ENCODE results near the gene PDLIM1.

Gene PDLIM1

DNA sequence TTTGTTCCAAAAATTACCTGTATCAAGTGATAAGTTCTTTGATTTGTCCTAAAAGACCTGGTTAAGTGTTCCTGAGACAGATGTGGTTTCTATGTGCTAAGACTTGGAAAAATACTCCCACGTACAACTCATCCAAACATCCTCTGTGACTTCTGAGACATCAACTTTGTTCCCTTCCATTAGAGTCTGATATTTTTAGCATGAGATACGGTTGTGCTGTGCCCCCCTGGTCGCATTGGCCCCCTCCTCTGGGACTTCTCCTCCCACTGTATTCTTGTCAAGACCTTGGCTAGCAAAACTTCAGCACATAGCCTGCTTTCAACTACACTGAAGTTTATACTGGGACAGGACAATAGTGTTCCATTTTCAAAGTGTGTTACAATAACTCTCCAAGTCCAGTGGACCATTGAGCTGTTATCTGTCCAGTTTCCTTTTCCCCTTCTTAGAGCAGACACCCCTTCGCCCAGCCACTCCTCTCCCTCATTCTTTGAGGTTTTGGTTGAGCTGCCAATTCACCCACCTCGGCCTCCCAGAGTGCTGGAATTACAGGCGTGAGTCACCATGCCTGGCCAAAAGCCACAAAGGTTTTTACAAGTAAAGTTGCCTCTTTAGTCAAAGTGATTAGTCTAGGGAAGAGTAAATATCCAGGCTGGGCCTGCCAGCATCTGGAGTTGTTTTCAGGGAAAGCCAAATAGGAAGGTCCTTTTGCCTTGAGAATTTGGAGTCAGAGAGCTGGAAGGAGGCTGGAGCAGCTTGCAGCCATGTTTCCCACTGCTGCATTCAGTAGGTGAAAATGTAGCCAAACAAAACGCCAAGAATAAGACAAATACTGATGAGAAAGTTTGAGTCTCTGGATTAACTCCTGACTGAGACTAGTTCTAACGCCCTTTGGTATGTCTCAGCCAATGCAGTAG lies 17.8 kb upstream of the PDLIM1 start:
- Histone ChIP-seq H3K27me3 (ENCODE audit: control insufficient read depth, insufficient read depth, low read length) (no peaks in the 10 kb centered on the region), H3K9ac (ENCODE audit: low read length) (no peak overlapping the region)

DNA sequence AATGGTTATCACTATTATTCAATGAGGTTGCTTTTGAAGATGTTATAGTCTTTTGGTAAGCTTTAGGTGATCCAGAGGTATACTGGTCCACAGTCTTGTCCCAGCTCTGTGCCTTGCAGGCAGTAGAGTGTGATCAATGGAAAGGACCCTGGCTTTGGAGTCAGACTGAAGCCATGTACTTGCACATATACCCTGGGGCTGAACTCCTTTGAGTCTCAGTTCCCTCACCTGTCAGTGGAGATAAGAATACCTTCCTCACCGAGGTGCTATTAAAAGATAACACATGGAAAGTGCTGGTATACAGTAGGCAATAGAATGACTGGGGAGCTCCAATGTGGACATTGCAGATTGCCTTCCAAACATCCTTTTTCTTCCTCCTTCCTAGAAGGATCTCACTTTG lies 16.0 kb upstream of the PDLIM1 start:
- H3K27me3 ChIP-seq (ENCODE audit: control insufficient read depth, insufficient read depth, low read length) = no peaks in the 10 kb centered on the region
- no peaks in the 10 kb centered on the region for H3K36me3 ChIP-seq (ENCODE audit: control insufficient read depth, insufficient read depth, low read length)
- H3K4me3 ChIP-seq (ENCODE audit: low read length) = no peak overlapping the region
- no peak overlapping the region for H3K9ac ChIP-seq (ENCODE audit: low read length)
- H3K4me1 ChIP-seq (ENCODE audit: control insufficient read depth, insufficient read depth, low read length) = peaks cover 42% of the 10 kb centered on the region
- H3K9me3 ChIP-seq (ENCODE audit: control insufficient read depth, low read length) = no peaks in the 10 kb centered on the region

More for the DNA sequence above, 17.8 kb upstream of the PDLIM1 start:
- Histone ChIP-seq H3K36me3 (ENCODE audit: control insufficient read depth, insufficient read depth, low read length) (no peaks in the 10 kb centered on the region), H3K4me1 (ENCODE audit: control insufficient read depth, insufficient read depth, low read length) (peaks cover 53% of the 10 kb centered on the region), H3K4me3 (ENCODE audit: low read length) (no peak overlapping the region), H3K9me3 (ENCODE audit: control insufficient read depth, low read length) (no peaks in the 10 kb centered on the region)

DNA sequence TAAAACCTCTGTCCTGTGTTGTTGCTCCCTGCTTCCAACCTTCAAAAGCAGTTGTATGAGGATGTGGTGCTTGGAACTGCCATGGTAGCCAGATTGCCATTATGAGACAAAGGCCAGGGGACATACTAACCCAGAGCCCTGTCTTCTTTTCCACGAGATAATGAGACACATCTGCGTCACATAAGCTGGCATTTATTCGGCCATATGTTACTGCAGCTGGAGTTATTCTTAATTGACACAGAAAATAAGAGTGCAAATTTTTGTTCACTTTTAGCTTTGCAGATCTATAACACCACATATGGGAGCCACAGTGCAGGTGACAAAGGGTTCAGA lies 15.5 kb upstream of the PDLIM1 start:
- Histone ChIP-seq H3K9me3 (ENCODE audit: control insufficient read depth, low read length) (no peaks in the 10 kb centered on the region), H3K4me1 (ENCODE audit: control insufficient read depth, insufficient read depth, low read length) (peaks cover 42% of the 10 kb centered on the region), H3K9ac (ENCODE audit: low read length) (no peak overlapping the region), H3K4me3 (ENCODE audit: low read length) (no peak overlapping the region), H3K36me3 (ENCODE audit: control insufficient read depth, insufficient read depth, low read length) (no peaks in the 10 kb centered on the region), H3K27me3 (ENCODE audit: control insufficient read depth, insufficient read depth, low read length) (no peaks in the 10 kb centered on the region)

DNA sequence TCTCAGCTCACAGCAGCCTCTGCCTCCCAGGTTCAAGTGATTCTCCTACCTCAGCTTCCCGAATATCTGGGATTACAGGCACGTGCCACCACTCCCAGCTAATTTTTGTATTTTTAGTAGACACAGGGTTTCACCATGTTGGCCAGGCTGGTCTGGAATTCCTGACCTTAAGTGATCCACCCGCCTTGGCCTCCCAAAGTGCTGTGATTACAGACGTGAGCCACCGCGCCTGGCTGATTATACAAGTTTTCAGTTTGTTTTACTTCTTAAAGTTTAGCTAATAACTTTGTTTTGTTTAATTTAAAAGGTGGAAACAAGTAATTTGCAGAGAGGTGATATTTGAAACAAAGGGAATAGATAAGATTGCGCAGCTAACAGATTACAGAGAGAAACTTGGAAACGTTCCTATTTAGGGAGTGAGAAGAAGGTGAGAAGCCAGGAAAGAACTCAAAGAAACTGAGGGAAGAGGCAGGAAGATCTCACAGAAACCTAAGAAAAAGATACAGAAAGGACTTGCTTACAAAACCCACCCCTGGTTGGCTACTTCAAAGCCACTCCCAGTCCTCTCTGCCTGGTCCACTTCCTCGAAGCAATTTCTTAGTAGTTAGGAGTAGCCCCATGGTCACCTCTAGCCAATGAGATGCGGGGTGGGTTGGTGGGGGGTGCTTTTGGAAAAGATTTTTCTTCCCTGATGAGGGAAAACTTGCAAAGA lies 15.0 kb upstream of the PDLIM1 start:
- Histone ChIP-seq H3K27me3 (ENCODE audit: control insufficient read depth, insufficient read depth, low read length) (no peaks in the 10 kb centered on the region), H3K4me1 (ENCODE audit: control insufficient read depth, insufficient read depth, low read length) (peaks cover 41% of the 10 kb centered on the region), H3K9me3 (ENCODE audit: control insufficient read depth, low read length) (no peaks in the 10 kb centered on the region), H3K9ac (ENCODE audit: low read length) (no peak overlapping the region), H3K4me3 (ENCODE audit: low read length) (no peak overlapping the region), H3K36me3 (ENCODE audit: control insufficient read depth, insufficient read depth, low read length) (no peaks in the 10 kb centered on the region)

DNA sequence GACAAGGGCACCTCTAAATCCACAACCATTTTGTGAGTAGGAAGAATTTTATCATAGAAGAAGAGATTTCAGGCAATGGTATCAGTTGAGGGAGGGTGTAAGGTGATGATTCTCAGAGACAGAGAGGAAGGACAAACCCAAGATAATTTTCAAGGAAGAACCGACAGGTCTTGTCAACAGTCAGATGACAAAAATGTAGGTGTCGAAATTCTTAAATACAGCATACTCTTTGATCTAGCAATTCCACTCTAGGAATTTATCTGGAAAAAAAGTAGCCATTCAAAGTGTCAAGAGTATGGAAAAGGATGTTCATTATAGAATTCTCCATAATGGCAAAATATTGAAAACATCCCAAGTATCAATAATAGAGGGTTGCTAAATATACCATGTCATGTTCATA lies 14.2 kb upstream of the PDLIM1 start:
- no peaks in the 10 kb centered on the region for H3K9me3 ChIP-seq (ENCODE audit: control insufficient read depth, low read length)
- no peak overlapping the region for H3K9ac ChIP-seq (ENCODE audit: low read length)
- H3K27me3 ChIP-seq (ENCODE audit: control insufficient read depth, insufficient read depth, low read length) = no peaks in the 10 kb centered on the region
- no peak overlapping the region for H3K4me3 ChIP-seq (ENCODE audit: low read length)
- no peaks in the 10 kb centered on the region for H3K36me3 ChIP-seq (ENCODE audit: control insufficient read depth, insufficient read depth, low read length)
- peaks cover 34% of the 10 kb centered on the region for H3K4me1 ChIP-seq (ENCODE audit: control insufficient read depth, insufficient read depth, low read length)

DNA sequence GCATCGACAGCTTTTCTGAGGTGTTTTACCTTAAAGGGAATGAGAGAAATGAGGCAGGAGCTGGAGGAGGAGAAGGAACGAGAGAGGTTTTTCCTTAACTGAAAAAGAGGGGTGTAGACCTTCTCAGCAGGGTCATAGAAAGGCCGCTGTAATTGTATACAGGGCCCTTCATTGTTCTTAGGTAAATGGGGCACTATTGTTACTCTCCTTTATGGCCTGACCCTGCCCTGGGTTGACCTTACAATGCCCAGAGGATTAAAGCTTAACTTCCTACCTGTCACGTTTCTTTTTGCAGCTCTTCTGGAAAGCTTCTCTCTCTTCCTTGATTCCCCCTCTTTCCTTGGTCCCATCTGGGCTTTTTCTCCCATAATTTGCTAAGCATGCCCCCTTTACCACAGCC lies 13.7 kb upstream of the PDLIM1 start:
- no peaks in the 10 kb centered on the region for H3K36me3 ChIP-seq (ENCODE audit: control insufficient read depth, insufficient read depth, low read length)
- H3K9me3 ChIP-seq (ENCODE audit: control insufficient read depth, low read length) = no peaks in the 10 kb centered on the region
- H3K4me3 ChIP-seq (ENCODE audit: low read length) = no peak overlapping the region
- no peaks in the 10 kb centered on the region for H3K27me3 ChIP-seq (ENCODE audit: control insufficient read depth, insufficient read depth, low read length)
- no peak overlapping the region for H3K9ac ChIP-seq (ENCODE audit: low read length)
- peaks cover 28% of the 10 kb centered on the region for H3K4me1 ChIP-seq (ENCODE audit: control insufficient read depth, insufficient read depth, low read length)

DNA sequence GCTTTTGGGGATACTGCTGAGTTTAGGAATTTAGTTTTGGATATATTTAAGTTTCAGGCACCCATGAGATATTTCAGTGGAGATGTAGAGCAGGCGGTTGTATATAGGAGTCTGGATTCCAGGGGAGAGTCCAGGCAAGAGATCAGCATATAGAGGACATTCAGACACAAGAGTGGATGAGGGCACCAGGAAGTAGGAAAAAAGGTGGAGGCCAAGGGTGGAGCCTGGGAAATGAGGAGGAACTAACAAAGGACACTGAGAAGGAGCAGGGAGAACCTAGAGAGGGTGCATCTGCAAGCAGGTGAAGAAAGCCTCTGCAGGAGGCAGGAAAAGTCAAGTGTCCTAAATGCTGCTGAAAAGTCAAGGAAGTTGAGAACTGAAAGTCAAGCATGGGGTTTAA lies 13.1 kb upstream of the PDLIM1 start:
- Histone ChIP-seq H3K27me3 (ENCODE audit: control insufficient read depth, insufficient read depth, low read length) (no peaks in the 10 kb centered on the region), H3K9me3 (ENCODE audit: control insufficient read depth, low read length) (no peaks in the 10 kb centered on the region), H3K4me3 (ENCODE audit: low read length) (no peak overlapping the region), H3K9ac (ENCODE audit: low read length) (no peak overlapping the region), H3K4me1 (ENCODE audit: control insufficient read depth, insufficient read depth, low read length) (peaks cover 23% of the 10 kb centered on the region), H3K36me3 (ENCODE audit: control insufficient read depth, insufficient read depth, low read length) (no peaks in the 10 kb centered on the region)

DNA sequence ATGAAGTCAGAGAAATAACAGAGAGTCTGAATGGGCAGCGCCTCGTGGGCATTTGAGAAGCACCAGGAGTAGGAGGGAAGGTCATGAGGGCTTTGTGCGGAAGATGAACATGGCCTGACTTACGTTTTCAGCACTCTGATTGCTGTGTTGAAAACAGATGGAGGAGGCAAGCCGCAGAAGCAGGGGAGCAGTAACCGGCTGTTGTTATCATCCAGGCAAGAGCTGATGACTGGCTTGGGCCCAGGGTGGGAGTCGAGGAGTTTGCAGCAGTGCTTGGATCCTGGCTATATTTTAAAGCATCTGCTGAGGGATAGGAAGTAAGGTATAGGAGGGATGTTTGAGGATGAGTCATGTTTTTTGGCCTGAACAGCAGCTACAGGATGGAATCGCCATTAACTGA lies 12.7 kb upstream of the PDLIM1 start:
- H3K27me3 ChIP-seq (ENCODE audit: control insufficient read depth, insufficient read depth, low read length) = no peaks in the 10 kb centered on the region
- no peak overlapping the region for H3K4me3 ChIP-seq (ENCODE audit: low read length)
- H3K4me1 ChIP-seq (ENCODE audit: control insufficient read depth, insufficient read depth, low read length) = peaks cover 19% of the 10 kb centered on the region
- no peak overlapping the region for H3K9ac ChIP-seq (ENCODE audit: low read length)
- no peaks in the 10 kb centered on the region for H3K36me3 ChIP-seq (ENCODE audit: control insufficient read depth, insufficient read depth, low read length)
- H3K9me3 ChIP-seq (ENCODE audit: control insufficient read depth, low read length) = no peaks in the 10 kb centered on the region

DNA sequence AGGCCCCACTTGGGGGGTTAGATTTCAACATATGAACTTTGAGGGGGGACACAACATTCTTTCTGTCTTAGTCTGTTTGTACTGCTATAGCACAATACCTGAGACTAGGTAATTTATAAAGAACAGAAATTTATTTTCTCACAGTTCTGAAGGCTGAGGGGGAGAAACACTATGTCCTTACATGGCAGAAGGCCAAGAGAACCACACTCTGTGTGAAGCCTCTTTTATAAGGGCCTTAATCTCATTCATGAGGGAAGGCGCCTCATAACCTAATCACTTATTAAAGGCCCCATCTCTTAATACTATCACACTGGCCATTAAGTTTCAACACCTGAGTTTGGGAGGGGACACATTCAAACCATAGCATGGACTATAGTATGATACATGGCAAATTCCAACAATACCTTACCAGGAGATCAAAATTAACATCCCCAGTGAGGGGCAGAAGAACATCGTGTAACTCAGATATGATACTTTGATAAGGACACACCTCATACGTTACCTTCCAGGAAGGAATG lies 9.3 kb upstream of the PDLIM1 start:
- Histone ChIP-seq H3K36me3 (ENCODE audit: control insufficient read depth, insufficient read depth, low read length) (no peaks in the 10 kb centered on the region), H3K4me1 (ENCODE audit: control insufficient read depth, insufficient read depth, low read length) (peaks cover 14% of the 10 kb centered on the region), H3K27me3 (ENCODE audit: control insufficient read depth, insufficient read depth, low read length) (peaks cover 5% of the 10 kb centered on the region), H3K9me3 (ENCODE audit: control insufficient read depth, low read length) (no peaks in the 10 kb centered on the region), H3K4me3 (ENCODE audit: low read length) (no peak overlapping the region), H3K9ac (ENCODE audit: low read length) (no peak overlapping the region)

DNA sequence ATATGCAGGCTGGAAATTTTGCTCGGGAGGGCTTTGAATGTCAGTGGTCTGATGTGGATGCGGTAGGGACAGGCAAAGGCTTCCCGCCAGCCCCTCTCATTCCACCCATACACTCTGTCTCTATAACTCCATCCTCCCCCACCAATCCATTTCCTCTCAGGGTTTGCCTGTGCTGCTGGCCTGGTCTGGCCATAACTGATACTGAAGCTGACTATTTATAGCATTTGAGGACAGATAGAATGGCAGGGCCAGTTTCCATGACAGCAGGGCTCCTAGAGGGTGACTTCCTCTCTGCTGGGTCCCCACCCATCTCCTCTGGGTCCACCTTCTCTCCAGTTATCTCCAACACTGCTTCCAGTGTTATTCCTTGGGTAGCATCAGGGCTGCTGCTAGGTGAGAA lies 6.6 kb upstream of the PDLIM1 start:
- no peaks in the 10 kb centered on the region for H3K9me3 ChIP-seq (ENCODE audit: control insufficient read depth, low read length)
- no peak overlapping the region for H3K4me3 ChIP-seq (ENCODE audit: low read length)
- H3K9ac ChIP-seq (ENCODE audit: low read length) = no peak overlapping the region
- H3K4me1 ChIP-seq (ENCODE audit: control insufficient read depth, insufficient read depth, low read length) = peaks cover 14% of the 10 kb centered on the region
- no peaks in the 10 kb centered on the region for H3K36me3 ChIP-seq (ENCODE audit: control insufficient read depth, insufficient read depth, low read length)
- H3K27me3 ChIP-seq (ENCODE audit: control insufficient read depth, insufficient read depth, low read length) = peaks cover 5% of the 10 kb centered on the region

DNA sequence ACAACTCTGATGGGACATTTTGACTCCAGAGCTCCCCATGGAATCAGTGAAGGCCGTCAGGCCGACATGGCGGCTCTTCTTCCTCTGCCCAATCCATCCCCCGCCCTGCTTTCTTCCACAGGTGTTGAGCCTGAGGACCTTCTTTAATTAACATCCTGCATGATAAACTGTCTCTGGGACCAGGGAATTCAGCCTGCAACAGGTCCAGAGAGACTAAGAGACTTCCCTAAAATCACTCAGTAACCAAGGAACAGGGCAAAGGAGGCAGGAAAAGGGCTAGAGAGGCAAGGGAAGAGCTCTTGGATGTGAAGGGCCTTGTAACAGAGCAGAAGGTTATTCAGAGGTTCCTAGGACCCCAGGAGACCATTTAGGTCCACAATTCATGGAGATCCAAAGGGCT lies 6.0 kb upstream of the PDLIM1 start:
- Histone ChIP-seq H3K9ac (ENCODE audit: low read length) (no peak overlapping the region), H3K4me3 (ENCODE audit: low read length) (no peak overlapping the region), H3K27me3 (ENCODE audit: control insufficient read depth, insufficient read depth, low read length) (peaks cover 5% of the 10 kb centered on the region), H3K4me1 (ENCODE audit: control insufficient read depth, insufficient read depth, low read length) (peaks cover 16% of the 10 kb centered on the region), H3K9me3 (ENCODE audit: control insufficient read depth, low read length) (no peaks in the 10 kb centered on the region), H3K36me3 (ENCODE audit: control insufficient read depth, insufficient read depth, low read length) (no peaks in the 10 kb centered on the region)

DNA sequence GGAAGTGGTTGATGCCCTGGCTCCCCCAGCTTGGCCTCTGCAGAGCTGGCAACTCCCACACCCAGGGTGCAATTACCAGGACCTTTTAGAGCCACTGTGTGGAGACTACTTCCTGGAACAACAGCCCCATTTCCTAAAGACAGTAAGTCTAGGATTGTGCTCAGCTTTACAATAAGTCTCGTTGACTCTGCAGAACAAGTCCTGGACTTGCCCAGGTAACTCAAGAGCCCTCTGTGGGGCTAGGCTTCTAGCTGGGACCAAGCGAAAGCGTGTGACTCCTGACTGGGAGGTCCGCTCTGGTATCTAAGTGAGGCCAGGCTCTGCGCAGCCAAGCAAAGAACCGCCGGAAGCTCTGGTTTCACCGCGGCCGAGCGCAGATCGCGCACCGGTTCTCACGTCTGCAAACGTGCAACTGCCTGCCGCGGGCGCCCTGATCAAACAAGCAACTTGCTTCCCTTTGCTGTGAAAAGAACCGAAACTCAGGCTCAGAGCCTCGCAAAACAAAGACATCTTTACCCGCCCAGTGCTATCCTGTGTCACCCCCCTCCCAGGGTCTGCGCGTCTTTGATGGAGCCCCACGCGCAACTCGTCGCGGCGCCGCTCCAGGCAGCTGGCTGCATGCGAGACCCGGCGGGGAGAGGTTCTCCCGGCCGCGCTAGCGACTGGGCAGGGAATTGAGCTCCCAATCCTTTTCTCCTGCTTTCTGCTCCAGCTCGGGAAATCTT lies 4.4 kb upstream of the PDLIM1 start:
- peaks cover 5% of the 10 kb centered on the region for H3K27me3 ChIP-seq (ENCODE audit: control insufficient read depth, insufficient read depth, low read length)
- peak overlapping the region; percentile 64 for H3K9ac ChIP-seq (ENCODE audit: low read length)
- no peaks in the 10 kb centered on the region for H3K36me3 ChIP-seq (ENCODE audit: control insufficient read depth, insufficient read depth, low read length)
- no peaks in the 10 kb centered on the region for H3K9me3 ChIP-seq (ENCODE audit: control insufficient read depth, low read length)
- H3K4me3 ChIP-seq (ENCODE audit: low read length) = no peak overlapping the region
- H3K4me1 ChIP-seq (ENCODE audit: control insufficient read depth, insufficient read depth, low read length) = peaks cover 23% of the 10 kb centered on the region
